GM20000 (cell line): Measurements from ENCODE around the gene ZRANB1.

Source experiments
- DNase-seq: peaks from one replicate; pipeline ENCODE4 v3.0.0; 2012; ENCODE audit warnings: low spot score
- TF ChIP-seq, protein P1 (sequence below): IDR thresholded peaks from 2 replicates; pipeline ENCODE4 v1.5.1; 2012; ENCODE audit warnings: mild to moderate bottlenecking, control low read depth; ENCODE audit errors: extremely low read depth, missing control alignments

Gene ZRANB1

DNA sequence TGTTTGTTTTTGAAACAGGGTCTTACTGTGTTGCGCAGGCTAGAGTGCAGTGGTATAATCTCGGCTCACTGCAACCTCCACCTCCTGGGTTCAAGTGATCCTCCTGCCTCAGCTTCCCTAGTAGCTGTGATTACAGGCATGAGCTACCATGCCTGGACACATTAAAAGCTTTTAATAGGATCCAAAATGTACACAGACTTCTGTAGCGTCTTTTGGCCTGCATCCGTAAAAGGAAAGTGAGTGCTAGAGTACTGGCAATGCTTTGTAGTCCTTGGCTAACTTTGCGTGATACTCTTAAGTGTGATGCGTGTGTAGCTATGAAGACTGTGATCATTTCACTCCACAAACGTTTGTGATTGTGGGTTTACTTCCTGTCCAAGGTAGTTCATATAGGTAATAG, 13.3 kb downstream of the ZRANB1 start:
- DNase-seq: no peak
- TF ChIP-seq, protein P1, sequence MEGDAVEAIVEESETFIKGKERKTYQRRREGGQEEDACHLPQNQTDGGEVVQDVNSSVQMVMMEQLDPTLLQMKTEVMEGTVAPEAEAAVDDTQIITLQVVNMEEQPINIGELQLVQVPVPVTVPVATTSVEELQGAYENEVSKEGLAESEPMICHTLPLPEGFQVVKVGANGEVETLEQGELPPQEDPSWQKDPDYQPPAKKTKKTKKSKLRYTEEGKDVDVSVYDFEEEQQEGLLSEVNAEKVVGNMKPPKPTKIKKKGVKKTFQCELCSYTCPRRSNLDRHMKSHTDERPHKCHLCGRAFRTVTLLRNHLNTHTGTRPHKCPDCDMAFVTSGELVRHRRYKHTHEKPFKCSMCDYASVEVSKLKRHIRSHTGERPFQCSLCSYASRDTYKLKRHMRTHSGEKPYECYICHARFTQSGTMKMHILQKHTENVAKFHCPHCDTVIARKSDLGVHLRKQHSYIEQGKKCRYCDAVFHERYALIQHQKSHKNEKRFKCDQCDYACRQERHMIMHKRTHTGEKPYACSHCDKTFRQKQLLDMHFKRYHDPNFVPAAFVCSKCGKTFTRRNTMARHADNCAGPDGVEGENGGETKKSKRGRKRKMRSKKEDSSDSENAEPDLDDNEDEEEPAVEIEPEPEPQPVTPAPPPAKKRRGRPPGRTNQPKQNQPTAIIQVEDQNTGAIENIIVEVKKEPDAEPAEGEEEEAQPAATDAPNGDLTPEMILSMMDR: no peak

DNA sequence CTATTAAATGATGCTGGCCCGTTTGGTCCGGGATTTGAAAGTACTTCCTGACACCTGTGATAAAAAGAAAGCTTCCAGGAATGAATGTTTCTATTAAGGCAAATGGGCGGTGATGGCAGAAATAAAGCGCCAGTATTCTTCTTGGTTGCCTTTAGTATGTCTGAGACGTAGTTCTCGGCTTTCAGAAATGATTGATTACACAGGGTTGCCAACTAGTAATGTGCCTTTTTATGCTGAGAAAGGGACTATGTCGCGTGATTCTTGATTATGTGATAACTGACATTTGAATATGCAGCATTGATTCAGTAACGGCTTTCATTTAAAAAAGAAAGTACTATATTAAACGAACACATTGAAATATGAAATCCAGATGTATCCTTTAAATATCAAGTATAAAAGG, 13.9 kb downstream of the ZRANB1 start:
- TF ChIP-seq, protein P1: no peak
- DNase-seq: no peak

DNA sequence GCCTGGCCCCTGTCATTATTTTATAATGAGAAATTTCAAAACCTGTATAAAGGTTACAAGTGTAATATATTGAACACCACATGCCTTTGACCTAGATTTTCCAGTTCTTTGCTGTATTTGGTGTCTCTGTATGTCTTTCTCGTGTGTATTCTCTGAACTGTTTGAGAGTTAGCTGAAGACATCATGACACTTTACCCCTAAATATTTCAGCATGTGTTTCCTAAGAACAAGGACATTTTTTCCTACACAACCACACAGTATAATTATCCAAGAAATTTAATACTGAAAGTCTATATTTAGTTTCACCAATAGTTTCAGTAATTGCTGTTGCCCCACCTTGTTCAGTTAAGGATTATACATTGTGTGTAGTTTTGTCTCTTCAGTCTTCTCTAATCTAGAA, 14.8 kb downstream of the ZRANB1 start:
- TF ChIP-seq, protein P1: no peak
- no peak for DNase-seq

DNA sequence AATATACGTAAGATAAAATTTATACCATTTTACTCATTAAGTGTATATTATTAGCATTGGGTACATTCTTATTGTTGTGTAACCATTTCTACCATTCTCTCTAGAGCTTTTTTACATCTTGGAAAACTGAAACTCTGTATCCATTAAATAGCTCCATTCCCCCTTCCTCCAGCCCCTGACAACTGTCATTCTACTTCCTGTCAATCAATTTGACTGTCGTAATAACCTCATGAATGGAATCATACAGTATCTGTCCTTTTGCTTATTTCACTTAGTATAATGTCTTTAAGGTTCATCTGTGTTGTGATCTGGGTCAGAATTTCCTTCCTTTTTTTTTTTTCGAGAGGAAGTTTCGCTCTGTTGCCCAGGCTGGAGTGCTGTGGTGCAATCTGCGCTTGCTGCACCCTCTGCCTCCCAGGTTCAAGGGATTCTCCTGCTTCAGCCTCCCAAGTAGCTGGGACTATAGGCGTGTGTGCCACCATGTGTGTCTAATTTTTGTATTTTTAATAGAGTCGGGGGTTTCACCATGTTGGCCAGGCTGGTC, 15.6 kb downstream of the ZRANB1 start:
- DNase-seq: no peak
- TF ChIP-seq, protein P1: no peak

DNA sequence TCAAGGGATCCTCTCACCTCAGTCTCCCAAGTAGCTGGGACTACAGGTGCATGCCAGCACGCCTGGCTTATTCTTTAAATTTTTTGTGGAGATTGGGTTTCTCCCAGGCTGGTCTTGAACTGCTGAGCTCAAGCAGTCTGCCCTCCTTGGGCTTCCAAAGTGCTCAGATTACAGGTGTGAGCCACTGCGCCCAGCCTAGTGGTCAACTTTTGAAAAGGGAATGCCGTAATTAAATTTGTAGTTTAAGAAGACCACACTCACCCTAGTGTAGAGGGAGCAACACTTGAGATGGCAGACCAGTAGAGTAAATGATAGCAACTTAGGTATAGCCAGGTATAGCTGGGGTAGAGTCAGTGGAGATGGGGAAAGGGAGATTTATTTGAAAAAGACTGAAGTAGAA, 17.6 kb downstream of the ZRANB1 start:
- TF ChIP-seq, protein P1: no peak
- no peak for DNase-seq

DNA sequence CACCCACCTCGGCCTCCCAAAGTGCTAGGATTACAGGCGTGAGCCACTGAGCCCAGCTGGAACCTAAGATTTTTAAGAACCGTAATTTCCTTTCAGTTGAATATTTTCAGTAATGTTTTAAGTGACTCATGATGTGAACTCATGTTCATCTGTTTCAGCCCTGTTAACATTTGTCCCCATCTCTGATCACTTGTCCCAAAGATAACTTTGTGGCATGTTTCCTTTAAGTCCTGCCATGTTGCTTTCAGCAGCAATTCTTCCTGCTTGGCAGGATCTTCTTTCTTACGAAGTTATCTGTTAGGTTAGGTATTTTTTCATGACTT, 19.3 kb downstream of the ZRANB1 start:
- TF ChIP-seq, protein P1: no peak
- no peak for DNase-seq

DNA sequence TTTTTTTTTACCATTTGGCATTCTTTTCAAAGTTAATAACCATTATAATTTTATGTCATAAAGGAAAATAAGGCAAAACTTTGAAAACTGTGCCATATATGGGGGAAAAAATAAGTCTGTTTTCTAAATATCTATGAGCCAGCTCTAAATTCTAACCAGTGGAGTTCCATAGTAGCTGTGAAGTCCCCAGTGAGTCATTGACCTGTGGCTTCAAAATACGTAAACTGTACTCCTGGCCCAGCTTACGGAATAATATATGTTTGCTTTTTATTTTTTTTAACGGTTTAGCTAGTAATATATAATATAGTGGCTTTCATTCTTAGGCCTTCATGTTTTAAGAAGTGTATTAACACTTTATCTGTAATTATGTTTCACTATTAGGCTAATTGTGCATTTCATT, 20.5 kb downstream of the ZRANB1 start:
- DNase-seq: no peak
- TF ChIP-seq, protein P1: no peak
